Pancreas (tissue), 10 donors: Measurements from ENCODE around the gene SGCD. TPM values are rescaled to one million over a fixed set of nuclear protein-coding genes. Genes with fewer than 3 reads are reported as not detected.

Source experiments
- ATAC-seq, 4 donors: fragments of 200-7000 bp; cut with Tn5 transposase; one replicate each; pipeline versions ENCODE4 v1.8.0 to v1.9.1; 2020; ENCODE audit warnings: mild to moderate bottlenecking in 4 of 4, moderate library complexity in 4 of 4
- DNase-seq, 6 donors: peaks; one replicate each; pipeline ENCODE4 v3.0.0-alpha.2; 2020
- FAIRE-seq: peaks from 2 replicates; lab custom pipeline; 2012; peaks lifted over from hg19 to GRCh38; lab: Jason Lieb, UNC
- H3K27ac ChIP-seq, 4 donors: fragments of 200-600 bp; sonication (generic); 1 replicate in 3 of 4; 2 replicates in 1 of 4; pipeline versions ENCODE4 v1.5.0 to v1.8.0; 2020
- H3K27me3 ChIP-seq, 4 donors: fragments of 200-600 bp; one replicate each; pipeline ENCODE4 v1.8.0; 2021
- H3K36me3 ChIP-seq, 3 donors: fragments of 200-600 bp; sonication (generic) in 1 of 3; one replicate each; pipeline versions ENCODE4 v1.5.0 to v1.8.0; 2020 to 2021
- H3K4me1 ChIP-seq, 3 donors: fragments of 200-600 bp; one replicate each; pipeline ENCODE4 v1.8.0; 2021
- H3K4me3 ChIP-seq, 4 donors: fragments of 200-600 bp; sonication (generic) in 2 of 4; one replicate each; pipeline versions ENCODE4 v1.5.0 to v1.8.0; 2020 to 2021
- H3K9me3 ChIP-seq, 4 donors: fragments of 200-600 bp; one replicate each; pipeline ENCODE4 v1.8.0; 2021
- CTCF ChIP-seq, 4 donors: fragments of 200-600 bp; sonication (generic) in 3 of 4; IDR thresholded peaks; one replicate each; pipeline versions ENCODE4 v1.5.0 to v1.8.0; 2021; ENCODE audit warnings: antibody characterized with exemption in 4 of 4
- WGBS, 2 donors: extraction: QIAGEN DNeasy Blood & Tissue Kit; methylation state at CpG; one replicate each; pipeline ENCODE4 v1.1.7; 2013; 5-methylcytosine and 5-hydroxymethylcytosine counted together
- intact Hi-C, 3 donors: fragments of 100-400 bp; cut with DNase I; formaldehyde crosslinking; loops; one replicate each; pipeline versions ENCODE4 v1.11.1 to v1.14.2; 2022
- polyA plus RNA-seq, 2 donors: library from polyadenylated mRNA; stranded (reverse); fragments of 200-250 nt; gene quantifications; one replicate each; pipeline ENCODE4 v1.2.3, GENCODE V29; 2013
- total RNA-seq, 6 donors: library from RNA; stranded (reverse); fragmentation: NEBNext Ultra II Directional in 4 of 6; extraction: Animal tissue kit (Norgen Biotek cat#: 25700) in 4 of 6; gene quantifications; one replicate each; pipeline versions ENCODE4 v1.2.1 to v1.2.4, GENCODE V29; 2021 to 2023
- donor health status: healthy with polysubstance abuse.
- donor health status: DM: no; HTN: no; CAD: no; lungs with moderate emphysema.
- donor health status: DM: no; HTN: no; CAD: no.
- donor health status: control.
- donor health status: control.
- donor health status: Bipolar disorder and iron deficiency.
- donor health status: DM: yes; HTN: yes; CAD: no.
- donor health status: DM: no; HTN: no; CAD: no.
- donor health status: DM: no; HTN: no; CAD: no.
- donor health status: DM: yes; HTN: yes; CAD: no.

SGCD gene
- total and polyA plus RNA-seq, 8 donors: 0.11 to 1.9 (median 0.35) TPM

- no peaks in the 10 kb centered on the region for H3K4me1 ChIP-seq
- H3K27me3 ChIP-seq: no peaks in the 10 kb centered on the region
- intact Hi-C loops: no loop called here
- no peaks in the 10 kb centered on the region for H3K9me3 ChIP-seq
- no peak for FAIRE-seq
- no peak overlapping the region for H3K27ac ChIP-seq
- H3K36me3 ChIP-seq: no peaks in the 10 kb centered on the region
- H3K4me3 ChIP-seq: no peak overlapping the region
- 68 to 74% methylated on average over 2 of the region's 2 CpGs for WGBS, 2 donors
- DNase-seq: no peak
- no peak for TF ChIP-seq CTCF (IDR thresholded peaks at IDR 0.05)
- no peak for ATAC-seq
Measured at GRCh38 chr5:156774273-156774672, 447.3 kb downstream of the SGCD start.

GRCh38 chr5:156778139-156778706 is 451.3 kb downstream of the SGCD start:
- ATAC-seq: no peak
- Histone ChIP-seq H3K4me3 (no peak overlapping the region), H3K36me3 (no peaks in the 10 kb centered on the region), H3K27me3 (no peaks in the 10 kb centered on the region), H3K27ac (no peak overlapping the region), H3K4me1 (no peaks in the 10 kb centered on the region), H3K9me3 (no peaks in the 10 kb centered on the region)
- 76 to 89% methylated on average over 1 of the region's 1 CpG for WGBS, 2 donors
- no peak for DNase-seq
- FAIRE-seq: no peak
- no peak for TF ChIP-seq CTCF (IDR thresholded peaks at IDR 0.05)
- intact Hi-C loops: no loop called here

- 42 to 80% methylated on average over 2 of the region's 2 CpGs for WGBS, 2 donors
- Histone ChIP-seq H3K27ac (no peak overlapping the region), H3K36me3 (no peaks in the 10 kb centered on the region), H3K4me1 (no peaks in the 10 kb centered on the region), H3K27me3 (no peaks in the 10 kb centered on the region), H3K4me3 (no peak overlapping the region), H3K9me3 (no peaks in the 10 kb centered on the region)
- intact Hi-C loops: no loop called here
- ATAC-seq (no peak), DNase-seq (no peak), FAIRE-seq (no peak)
- no peak for TF ChIP-seq CTCF (IDR thresholded peaks at IDR 0.05)
Measured at GRCh38 chr5:156778752-156779151, 451.8 kb downstream of the SGCD start.

- Histone ChIP-seq H3K36me3 (no peaks in the 10 kb centered on the region), H3K27ac (no peak overlapping the region), H3K4me3 (no peak overlapping the region), H3K9me3 (no peaks in the 10 kb centered on the region), H3K4me1 (no peaks in the 10 kb centered on the region), H3K27me3 (no peaks in the 10 kb centered on the region)
- TF ChIP-seq CTCF (IDR thresholded peaks at IDR 0.05): no peak
- no peak for FAIRE-seq
- intact Hi-C loops: no loop called here
- DNase-seq: no peak
- no peak for ATAC-seq
- 48 to 51% methylated on average over 4 of the region's 4 CpGs for WGBS, 2 donors
Measured at GRCh38 chr5:156779436-156779835, 452.5 kb downstream of the SGCD start.

GRCh38 chr5:156783092-156783491 is 456.1 kb downstream of the SGCD start:
- Histone ChIP-seq H3K4me1 (no peaks in the 10 kb centered on the region), H3K9me3 (no peaks in the 10 kb centered on the region), H3K27ac (no peak overlapping the region), H3K36me3 (no peaks in the 10 kb centered on the region), H3K27me3 (no peaks in the 10 kb centered on the region), H3K4me3 (no peak overlapping the region)
- no peak for ATAC-seq
- 86 to 93% methylated on average over 5 of the region's 5 CpGs for WGBS, 2 donors
- no peak for FAIRE-seq
- TF ChIP-seq CTCF (IDR thresholded peaks at IDR 0.05): no peak
- no peak for DNase-seq
- intact Hi-C loops: no loop called here
